T-helper 1 cell (primary cell): ENCODE data around the gene HOXA6.

Experiments
- DNase-seq, 5 donors: peaks; one replicate each; pipeline ENCODE4 v3.0.0-alpha.2; 2012 to 2020
- total RNA-seq, 4 donors: gene quantifications; one replicate each; lab custom pipeline; 2026; lab: John Stamatoyannopoulos, UW

Gene HOXA6
- total RNA-seq: 0 to 0.12 (median 0) reads per million in 4 donors

GRCh38 chr7:27147199-27148030 lies at the start of gene HOXA6:
HOXA6 (minus strand) TSS chr7:27147774; CDS start chr7:27147749, 25 bp downstream.
- DNase-seq: no peak

GRCh38 chr7:27196287-27196767 lies 48.8 kb upstream of the HOXA6 start:
- peak; percentile 55 to 84 (median 69) for DNase-seq

- no peak for DNase-seq
These were observed 47.3 kb upstream of the HOXA6 start for GRCh38 chr7:27194686-27195379.

DNA sequence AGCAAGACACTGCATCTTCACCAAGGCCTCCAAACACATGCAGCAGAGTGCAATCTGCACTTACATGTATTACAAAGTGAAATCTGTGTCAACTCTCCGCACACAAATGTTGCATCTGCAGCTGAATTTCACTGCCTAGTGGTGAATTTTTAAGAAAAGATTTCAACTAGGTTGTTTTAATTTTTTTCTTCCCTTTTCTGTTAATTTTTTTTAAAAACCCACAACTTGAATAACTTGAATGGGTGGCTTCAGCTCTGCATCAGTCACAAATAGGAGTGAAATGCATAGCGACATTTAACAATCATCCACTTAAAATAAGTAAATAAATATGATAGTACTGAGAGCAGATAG lies 46.4 kb upstream of the HOXA6 start:
- no peak for DNase-seq

DNA sequence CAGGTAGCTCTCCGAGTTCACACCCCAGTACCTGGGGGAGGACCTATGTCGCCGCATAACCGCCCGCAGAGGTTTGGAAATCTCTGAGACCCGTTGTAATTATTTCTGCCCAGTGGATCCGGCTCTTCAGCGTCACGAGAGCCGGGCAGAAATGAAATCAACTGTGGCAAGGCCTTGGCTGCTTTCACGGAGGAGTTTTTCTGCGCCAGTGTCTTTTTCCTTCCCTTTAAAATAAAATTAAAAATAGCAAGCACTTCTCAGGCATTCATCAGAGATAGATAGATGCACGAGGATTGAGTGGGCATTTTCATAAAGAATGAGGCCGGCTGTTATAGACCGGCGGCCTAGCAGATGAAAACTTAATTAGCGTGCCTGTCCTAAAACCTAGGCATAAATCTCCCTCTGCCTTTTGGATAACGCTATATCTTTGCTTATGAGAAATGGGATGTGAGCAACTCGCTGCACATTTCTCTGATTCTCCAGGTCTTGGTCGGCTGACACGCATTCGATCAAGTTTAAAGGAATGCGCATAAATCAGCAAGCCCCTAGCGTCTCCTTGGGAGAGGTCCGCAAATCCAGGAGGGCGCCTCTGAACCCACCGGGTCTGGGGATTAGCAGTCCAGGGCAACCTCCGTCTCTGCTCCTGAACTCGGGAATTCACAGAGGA lies 45.9 kb upstream of the HOXA6 start:
- no peak for DNase-seq

GRCh38 chr7:27192546-27193334 lies 45.2 kb upstream of the HOXA6 start:
- no peak for DNase-seq

DNA sequence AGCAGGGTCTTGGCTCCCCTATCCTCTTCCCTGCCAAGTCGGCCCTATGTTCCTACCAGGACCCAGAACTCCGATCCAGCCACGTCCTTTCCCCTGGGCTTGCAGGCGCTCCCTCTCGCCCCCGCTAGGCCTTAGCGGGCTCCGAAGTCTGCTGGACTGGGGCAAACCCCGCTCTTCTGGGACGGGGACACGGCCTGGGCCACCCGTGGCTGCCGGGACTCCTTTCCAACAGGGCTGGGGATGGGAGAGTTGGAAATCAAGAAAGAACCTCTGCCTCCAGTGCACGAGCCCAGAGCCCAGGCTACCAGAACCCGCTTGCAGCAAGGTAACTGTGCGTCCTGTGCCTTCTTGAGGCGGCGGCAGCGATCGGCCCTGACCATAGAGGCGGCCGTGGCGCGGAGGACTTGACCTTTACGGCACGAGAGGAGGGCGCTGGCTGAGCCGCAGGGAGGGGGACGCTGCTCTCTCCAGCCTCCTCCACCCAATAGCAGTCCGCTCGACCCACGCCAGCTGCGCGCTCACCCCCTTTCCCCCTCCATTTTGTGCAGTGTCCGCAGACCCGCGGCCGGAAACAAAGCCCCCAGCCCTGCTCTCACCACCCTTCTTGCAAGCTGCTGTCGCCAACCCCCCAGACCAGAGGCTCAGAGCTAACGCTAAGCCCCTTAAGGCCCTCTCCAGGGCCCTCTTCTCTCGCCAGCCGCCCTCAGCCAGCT lies 44.4 kb upstream of the HOXA6 start:
- no peak for DNase-seq

DNA sequence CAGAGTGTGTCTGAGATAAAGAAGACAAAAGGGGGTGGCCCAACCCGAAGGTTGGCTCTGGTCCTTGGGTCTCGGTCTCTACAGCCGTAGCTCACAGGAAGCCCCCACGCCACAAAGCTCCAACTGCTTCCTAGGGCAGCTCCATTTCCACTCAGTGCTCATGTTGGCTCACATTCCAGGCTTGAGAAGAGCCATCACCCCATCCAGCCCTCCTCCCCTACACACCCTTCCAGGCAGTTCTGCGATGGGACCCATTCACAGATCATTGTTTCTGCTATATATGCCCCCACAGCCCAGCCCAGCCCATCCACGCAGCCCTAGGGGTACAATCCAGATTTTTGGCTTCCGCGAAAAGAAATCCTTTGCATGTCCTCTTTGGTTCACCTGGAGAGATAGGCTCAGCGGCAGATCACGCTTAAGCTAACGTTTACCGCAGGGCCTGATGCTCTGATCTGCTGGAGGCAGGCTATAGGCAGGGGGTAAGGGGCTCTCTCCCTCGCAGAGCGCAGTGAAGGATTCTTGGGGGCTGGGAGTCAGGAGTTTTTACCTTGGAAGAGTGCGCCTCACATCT lies 43.7 kb upstream of the HOXA6 start:
- no peak for DNase-seq

- DNase-seq: no peak
These were observed 42.6 kb upstream of the HOXA6 start for GRCh38 chr7:27189997-27190748.

- DNase-seq: no peak
These were observed 41.9 kb upstream of the HOXA6 start for GRCh38 chr7:27189295-27189996.

DNA sequence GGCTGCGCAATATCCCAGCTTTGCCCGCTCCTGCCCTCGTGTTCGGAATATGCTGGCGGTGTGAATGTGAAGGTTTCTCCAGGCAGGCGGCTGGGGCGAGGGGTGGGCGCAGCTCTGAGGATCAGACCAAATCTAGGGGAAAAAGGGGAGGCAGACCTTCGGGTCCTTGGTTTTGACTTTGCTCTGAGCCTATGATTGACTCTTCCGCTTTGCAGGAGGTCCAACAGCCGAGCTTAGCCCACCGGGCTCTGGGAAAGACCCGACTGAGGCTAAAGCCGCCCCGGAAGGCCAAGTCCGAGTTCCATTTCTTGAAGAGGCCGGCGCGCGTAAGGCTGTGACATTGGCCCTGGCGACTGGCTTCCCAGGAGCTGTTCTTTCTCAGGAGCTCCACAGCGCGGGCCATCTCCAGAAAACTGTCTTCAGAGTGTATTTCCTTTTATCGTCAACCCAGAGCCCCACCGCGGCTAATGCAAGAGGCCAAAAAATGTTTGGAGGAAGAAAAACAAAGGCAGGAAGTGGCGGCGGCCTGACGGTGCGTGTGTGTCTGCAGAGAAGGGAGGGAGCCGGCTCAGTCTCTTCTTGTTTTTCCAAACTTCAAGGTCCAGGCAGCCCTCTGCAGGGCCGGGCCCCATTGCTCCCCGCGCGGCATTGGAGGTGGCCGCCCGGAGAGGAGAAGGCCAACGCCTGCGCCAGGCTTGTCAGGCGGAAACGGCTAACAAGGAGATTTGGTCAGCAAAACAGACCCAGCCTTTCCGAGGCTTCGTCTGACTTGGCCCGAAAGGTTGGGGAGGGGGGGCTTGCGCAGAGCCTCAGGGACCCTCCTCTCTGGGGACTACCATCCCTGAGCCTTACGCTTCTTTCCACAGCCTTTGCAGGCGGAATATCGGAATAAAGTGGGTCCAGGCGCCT lies 41.1 kb upstream of the HOXA6 start:
- peak in 1 of 5 donors; percentile 31 for DNase-seq

- no peak for DNase-seq
These were observed 40.2 kb upstream of the HOXA6 start for GRCh38 chr7:27187475-27188385.

DNA sequence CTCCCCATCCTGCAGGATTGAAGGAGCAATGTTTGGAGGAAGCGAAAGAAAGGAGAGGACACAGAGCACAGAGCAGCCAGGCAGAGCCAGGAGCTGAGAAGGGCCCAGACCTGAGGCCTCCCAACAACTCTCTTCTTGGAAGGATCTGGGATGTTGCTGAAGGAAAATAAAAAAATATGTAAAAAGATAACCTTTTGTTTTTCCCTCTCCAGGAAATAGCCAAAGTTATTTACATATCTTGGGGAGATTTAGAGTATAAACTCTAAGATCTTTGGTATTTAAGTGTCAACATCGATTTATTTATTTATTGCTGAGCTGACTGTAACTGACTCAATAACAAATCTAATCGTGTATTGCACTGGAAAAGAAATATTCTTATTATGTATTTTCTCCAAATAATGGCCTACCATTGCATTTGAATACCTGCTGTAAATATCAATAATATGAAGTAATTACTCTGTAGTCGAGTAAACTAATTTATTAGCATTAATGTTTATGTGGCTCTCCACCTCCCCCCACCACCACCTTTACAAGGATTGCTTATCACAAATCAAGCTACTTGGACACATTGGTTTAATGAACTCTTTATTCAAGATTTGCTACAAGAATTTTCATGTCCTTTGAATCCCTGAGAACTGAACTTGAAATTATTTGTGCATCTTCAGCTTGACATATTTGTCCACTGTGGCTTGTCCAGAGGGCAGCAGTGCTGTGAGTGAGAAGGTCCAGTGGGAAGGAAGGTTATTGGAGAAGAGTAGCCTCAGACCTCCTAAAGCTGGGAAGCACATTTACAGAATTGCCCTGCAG lies 39.3 kb upstream of the HOXA6 start:
- DNase-seq: no peak

DNA sequence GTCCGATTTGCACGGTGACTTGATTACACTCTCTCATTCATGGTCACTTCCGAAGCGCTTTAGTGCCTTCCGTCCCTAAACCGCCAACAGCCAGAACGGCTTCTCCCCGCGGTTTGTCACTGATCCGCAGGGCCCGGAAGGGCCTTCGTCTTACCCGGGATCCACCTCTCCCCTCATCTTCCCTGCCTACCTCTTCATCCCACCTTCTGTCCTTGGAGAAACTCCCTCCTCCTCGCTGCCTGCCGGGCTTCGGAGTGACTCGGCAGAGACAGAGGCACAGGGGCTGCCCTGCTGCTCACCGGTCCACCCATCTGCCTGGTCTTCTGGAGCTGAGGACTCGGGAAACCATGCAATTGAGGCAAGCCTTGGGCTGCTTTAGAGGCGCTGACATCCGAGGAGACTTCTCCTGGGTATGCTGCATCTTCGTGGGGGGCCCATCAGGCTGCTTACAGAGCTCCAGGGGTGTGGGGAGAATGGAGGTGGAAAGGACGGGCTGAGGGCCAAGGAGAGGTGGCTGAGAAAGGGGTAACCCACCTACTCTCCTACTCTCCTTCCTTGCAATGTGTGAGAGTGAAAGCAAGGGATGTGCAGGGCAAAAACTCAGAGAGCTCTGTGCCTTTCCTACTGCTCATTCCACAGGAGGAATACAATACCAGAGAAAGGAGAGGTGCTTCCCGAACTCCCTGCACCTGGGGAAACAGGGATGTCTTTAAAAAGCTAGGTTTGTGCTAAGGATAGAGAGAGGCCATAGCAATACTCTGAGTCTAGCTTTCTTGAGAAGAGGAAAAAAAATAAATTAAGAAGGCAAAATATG lies 38.5 kb upstream of the HOXA6 start:
- DNase-seq: no peak

- no peak for DNase-seq
These were observed 37.7 kb upstream of the HOXA6 start, which contains the start of gene HOXA11 for GRCh38 chr7:27185013-27185853. HOXA11 (minus strand) TSS chr7:27185232; CDS start chr7:27185144, 88 bp downstream.
